ENCODE measurements around the gene DENND1A. TPM values are rescaled to one million over a fixed set of nuclear protein-coding genes. Genes with fewer than 3 reads are reported as not detected.
A peak's percentile ranks its signal among the peaks of the same experiment; 100 is the strongest.

DENND1A gene
- total RNA-seq, 6 experiments from 2014 or later: 13.9 to 22.6 (median 16.3) TPM

DNA sequence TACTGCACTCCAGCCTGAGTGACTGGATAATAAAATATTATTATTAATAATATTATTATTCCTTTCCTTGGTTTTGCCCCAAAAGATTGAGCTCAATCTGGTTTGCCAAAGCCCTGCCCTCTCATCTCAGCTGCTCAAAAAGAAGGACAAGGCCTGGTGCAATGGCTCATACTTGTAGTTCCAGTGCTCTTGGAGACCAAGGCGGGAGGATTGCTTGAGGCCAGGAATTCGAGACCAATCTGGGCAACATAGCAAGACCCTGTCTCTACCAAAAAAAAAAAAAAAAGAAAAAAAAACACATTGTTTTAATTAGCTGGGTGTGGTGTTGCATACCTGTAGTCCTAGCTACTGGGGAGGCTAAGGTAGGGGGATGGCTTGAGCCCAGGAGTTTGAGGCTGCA is 13.7 kb upstream of the DENND1A start:
- 73% methylated on average over 2 of the region's 2 CpGs for WGBS (ENCODE audit: insufficient coverage, low coverage, low lambda C conversion rate, missing lambda C conversion rate)
- DNase-seq: no peak

DNA sequence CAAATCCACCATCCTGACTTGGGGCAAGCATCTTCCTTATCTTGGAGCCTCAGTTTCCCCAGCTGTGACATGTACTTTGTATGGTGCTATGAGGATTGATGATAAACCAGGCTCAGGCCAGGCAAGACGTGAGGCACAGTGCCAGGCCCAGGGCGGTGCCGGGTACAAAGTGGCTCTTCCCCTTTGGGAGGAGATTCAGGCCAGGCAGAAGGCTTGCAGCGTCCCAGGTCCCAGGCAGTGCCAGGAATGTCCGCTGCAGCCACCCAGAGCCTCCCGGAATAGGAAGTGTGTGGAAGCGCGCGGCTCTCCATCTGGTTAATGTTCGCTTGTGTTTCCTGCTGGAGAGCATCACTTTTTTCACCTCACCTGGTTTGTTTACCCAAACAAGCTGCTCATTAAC is 12.6 kb upstream of the DENND1A start:
- no peak for DNase-seq
- no peak for ATAC-seq
- no peak overlapping the region for H3K27ac ChIP-seq
- intact Hi-C loops (cut with DNase I): no loop called here
- H3K27me3 ChIP-seq: no peaks in the 10 kb centered on the region
- no peaks in the 10 kb centered on the region for H3K4me1 ChIP-seq
- TF ChIP-seq, protein P1, sequence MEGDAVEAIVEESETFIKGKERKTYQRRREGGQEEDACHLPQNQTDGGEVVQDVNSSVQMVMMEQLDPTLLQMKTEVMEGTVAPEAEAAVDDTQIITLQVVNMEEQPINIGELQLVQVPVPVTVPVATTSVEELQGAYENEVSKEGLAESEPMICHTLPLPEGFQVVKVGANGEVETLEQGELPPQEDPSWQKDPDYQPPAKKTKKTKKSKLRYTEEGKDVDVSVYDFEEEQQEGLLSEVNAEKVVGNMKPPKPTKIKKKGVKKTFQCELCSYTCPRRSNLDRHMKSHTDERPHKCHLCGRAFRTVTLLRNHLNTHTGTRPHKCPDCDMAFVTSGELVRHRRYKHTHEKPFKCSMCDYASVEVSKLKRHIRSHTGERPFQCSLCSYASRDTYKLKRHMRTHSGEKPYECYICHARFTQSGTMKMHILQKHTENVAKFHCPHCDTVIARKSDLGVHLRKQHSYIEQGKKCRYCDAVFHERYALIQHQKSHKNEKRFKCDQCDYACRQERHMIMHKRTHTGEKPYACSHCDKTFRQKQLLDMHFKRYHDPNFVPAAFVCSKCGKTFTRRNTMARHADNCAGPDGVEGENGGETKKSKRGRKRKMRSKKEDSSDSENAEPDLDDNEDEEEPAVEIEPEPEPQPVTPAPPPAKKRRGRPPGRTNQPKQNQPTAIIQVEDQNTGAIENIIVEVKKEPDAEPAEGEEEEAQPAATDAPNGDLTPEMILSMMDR (IDR thresholded peaks at IDR 0.05): no peak
- TF ChIP-seq POLR2A (IDR thresholded peaks at IDR 0.05): no peak
- no peak overlapping the region for H3K4me3 ChIP-seq
- H3K36me3 ChIP-seq: no peaks in the 10 kb centered on the region
- no peaks in the 10 kb centered on the region for H3K9me3 ChIP-seq
- whole genome bisulfite sequencing (ENCODE audit: insufficient coverage, low coverage, low lambda C conversion rate, missing lambda C conversion rate): 73% methylated on average over 5 of the region's 10 CpGs

More for the DNA sequence above, 13.7 kb upstream of the DENND1A start:
- no peak overlapping the region for H3K4me3 ChIP-seq
- intact Hi-C loops (cut with DNase I): no loop called here
- TF ChIP-seq, protein P1 (IDR thresholded peaks at IDR 0.05): no peak
- H3K27ac ChIP-seq: no peak overlapping the region
- H3K9me3 ChIP-seq: no peaks in the 10 kb centered on the region
- H3K36me3 ChIP-seq: no peaks in the 10 kb centered on the region
- no peaks in the 10 kb centered on the region for H3K4me1 ChIP-seq
- no peaks in the 10 kb centered on the region for H3K27me3 ChIP-seq
- ATAC-seq: no peak

DNA sequence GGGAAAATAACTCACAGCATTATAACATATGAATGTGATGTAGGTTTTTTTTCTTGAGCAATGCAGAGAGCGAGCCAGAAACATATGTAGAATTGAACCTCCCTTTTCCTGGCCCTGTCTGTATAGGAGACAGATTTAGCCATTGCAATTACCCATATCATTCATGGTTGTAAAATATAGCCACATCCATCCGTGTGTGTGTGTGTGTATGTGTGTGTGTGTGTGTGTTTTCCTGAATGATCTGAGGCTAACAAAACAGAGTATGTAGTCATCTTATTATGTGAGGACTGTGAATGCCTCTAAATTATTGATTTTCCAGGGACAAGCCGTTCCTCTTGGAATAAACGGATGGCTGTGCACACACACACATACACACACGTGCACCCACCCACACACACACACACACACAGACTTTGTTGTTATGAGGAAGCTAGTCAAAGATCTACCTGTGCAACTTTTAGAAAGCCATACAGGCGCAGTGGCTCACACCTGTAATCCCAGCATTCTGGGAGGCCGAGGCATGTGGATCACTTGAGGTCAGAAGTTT is 11.7 kb upstream of the DENND1A start:
- no peaks in the 10 kb centered on the region for H3K27me3 ChIP-seq
- no peak overlapping the region for H3K4me3 ChIP-seq
- 38% methylated on average over 5 of the region's 7 CpGs for WGBS (ENCODE audit: insufficient coverage, low coverage, low lambda C conversion rate, missing lambda C conversion rate)
- no peaks in the 10 kb centered on the region for H3K4me1 ChIP-seq
- DNase-seq: no peak
- intact Hi-C loops (cut with DNase I): no loop called here
- no peaks in the 10 kb centered on the region for H3K9me3 ChIP-seq
- TF ChIP-seq, protein P1 (IDR thresholded peaks at IDR 0.05): no peak
- no peak for TF ChIP-seq POLR2A (IDR thresholded peaks at IDR 0.05)
- no peak overlapping the region for H3K27ac ChIP-seq
- no peaks in the 10 kb centered on the region for H3K36me3 ChIP-seq
- peak in 2 of 4 donors; percentile 38 to 65 for ATAC-seq

DNA sequence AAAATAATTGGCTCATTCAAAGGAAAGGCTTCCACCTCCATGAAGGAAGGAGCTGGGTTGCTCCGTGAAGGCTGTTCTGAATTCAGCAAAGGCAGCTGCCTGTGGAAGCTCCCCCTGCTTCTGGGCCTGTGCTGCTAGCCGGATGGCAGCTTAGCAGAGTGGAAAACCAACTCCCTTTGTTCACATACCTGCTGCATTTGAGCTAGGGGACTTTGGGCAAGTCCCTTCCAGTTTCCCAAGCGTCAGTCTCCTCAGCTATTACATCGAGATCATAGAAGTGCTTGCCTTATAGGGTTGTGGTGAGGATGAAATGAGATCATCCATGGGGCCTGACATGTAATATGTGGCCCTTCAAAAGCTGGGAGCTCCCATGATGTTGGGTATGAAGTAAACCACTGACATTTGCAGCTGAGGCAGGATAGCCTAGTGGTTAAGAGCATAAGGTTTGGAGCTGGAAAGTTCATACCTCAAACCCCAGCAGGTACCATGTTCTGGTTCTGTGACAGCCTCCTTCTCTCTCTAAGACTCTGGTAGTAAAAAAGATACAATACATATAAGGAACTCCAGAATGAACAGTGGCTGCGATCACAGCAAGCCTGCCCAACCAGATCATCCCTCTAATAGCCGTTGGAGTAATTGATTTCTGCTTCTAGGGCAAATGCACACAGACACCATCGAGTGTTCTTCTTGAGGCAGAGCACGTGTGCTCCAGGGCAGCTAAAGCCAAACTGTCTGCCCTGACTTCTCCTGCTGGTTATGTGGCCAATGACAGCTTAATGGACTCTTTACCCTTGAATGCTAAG is 11.0 kb upstream of the DENND1A start:
- H3K4me3 ChIP-seq: no peak overlapping the region
- no peak for ATAC-seq
- TF ChIP-seq, protein P1 (IDR thresholded peaks at IDR 0.05): no peak
- no peak for TF ChIP-seq POLR2A (IDR thresholded peaks at IDR 0.05)
- 69% methylated on average over 3 of the region's 8 CpGs for WGBS (ENCODE audit: insufficient coverage, low coverage, low lambda C conversion rate, missing lambda C conversion rate)
- H3K9me3 ChIP-seq: no peaks in the 10 kb centered on the region
- H3K27ac ChIP-seq: no peak overlapping the region
- no peaks in the 10 kb centered on the region for H3K27me3 ChIP-seq
- DNase-seq: no peak
- H3K4me1 ChIP-seq: no peaks in the 10 kb centered on the region
- intact Hi-C loops (cut with DNase I): no loop called here
- no peaks in the 10 kb centered on the region for H3K36me3 ChIP-seq

Data from right lobe of liver (tissue), 6 donors.